M059J (cell line): ENCODE data around the gene ACSBG1. TPM values are rescaled to one million over a fixed set of nuclear protein-coding genes. Genes with fewer than 3 reads are reported as not detected.

Experiments
- DNase-seq: peaks from one replicate; pipeline ENCODE4 v3.0.0-alpha.2; 2012; ENCODE audit warnings: low read depth
- total RNA-seq: library from RNA; depleted of rRNA; stranded (reverse); fragments of >200 nt; shearing (Covaris generic); gene quantifications from 2 replicates; pipeline ENCODE4 v1.2.3, GENCODE V29; 2014

Gene ACSBG1
- total RNA-seq, 1 experiment from 2014 or later = not detected

DNA sequence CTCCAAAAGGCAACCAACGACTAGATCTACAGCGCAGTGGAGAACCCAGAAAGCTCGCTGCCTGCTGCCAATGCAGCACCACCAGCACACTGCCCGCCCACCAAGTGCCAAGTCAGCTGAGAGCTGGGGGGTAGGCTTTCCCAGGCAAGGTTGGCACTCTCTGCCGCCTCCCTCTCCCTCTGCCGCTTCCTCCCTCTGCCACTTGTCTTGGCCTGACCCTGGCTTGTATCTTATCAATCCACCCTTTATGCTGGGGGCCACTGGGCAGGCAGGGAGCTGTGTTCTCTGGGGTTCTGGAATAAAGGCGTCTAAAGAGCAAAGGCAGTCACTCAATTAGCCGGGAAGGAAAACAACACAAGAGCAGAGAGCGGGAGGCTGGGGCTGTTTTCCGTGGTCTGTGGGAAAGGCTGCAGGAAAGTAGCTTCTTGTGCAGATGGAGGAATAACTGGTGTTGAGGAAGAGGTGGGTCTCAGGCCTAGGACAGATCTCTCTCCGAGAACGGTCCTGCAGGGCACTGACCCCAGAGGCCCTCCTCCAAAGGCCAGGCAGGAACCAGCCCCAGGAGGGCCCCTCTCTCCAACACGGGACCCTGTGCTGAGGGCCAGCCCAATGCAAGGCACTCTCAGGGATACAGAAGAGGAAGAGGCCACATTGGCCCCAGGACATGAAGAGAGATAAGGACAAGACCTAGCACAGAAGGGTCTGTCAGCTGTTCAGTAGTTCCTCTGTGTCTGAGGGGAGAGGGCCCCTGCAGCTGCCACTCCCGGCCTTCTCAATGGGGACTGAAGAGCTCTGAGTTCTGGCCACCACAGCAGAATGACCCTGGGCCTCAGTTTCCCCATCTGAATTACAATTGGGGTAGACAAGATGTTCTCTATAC is 30.8 kb downstream of the ACSBG1 start:
- no peak for DNase-seq

DNA sequence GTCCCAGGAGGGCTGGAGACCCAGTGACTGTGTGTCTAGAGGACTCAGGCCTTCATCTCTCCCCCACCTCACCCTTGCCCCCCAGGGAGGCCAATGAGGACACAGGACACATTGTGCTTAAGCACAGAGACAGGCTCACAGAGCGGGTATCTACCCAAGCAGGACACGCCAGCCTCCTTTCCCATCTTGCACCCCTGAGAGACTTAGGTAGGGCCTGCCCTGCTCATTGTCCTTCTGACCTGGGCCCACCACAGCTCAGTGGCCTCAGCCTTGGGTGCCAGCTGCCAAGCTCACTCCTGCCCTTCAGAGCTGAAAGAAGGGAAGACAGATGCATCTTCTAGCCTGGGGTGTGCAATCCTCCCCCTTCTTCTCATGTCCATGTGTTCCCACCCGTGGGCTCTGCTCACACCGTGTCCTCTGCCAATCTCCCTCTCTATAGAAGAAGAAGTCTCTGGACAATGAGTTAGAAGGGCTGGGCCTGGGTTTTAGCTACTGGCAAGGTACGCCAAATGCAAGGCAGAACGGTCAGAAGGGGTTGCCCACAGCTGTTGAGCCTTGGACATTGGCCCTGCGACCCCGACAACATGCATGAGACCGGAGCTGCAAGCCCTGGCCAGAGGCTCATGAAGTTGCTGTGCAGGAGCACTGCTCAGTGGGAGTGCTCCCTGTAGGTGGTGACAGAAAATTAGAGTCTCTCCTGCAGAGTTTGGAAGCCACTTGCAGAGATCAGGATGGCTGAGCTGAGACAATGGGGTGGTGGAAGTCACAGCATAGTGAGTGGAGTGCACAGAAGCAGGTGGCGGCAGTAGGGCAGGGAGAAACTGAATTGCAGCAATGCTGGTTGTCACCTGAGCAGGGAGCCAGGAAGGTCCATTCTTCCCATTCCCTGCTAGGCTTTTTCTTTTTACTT is 32.8 kb downstream of the ACSBG1 start:
- DNase-seq = no peak

- no peak for DNase-seq
Observed at GRCh38 chr15:78200276-78200930, 34.0 kb downstream of the ACSBG1 start.

DNA sequence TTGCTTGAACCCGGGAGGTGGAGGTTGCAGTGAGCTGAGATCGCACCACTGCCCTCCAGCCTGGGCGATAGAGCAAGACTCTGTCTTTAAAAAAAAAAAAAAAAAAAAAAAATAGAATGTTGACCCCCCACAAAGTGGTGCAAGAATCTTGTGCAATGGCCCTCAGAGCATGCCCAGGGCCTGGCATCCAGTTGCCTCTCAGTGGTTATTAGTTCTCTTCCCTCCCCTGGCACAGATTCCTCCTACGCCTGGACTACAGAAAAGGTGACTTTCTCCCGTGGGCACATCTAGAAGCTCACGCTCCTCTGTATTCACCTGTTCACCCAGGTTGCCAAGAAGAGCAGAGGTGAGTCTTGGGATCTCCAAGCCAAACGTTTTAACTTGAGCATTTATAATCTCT is 36.7 kb downstream of the ACSBG1 start:
- DNase-seq = no peak

DNA sequence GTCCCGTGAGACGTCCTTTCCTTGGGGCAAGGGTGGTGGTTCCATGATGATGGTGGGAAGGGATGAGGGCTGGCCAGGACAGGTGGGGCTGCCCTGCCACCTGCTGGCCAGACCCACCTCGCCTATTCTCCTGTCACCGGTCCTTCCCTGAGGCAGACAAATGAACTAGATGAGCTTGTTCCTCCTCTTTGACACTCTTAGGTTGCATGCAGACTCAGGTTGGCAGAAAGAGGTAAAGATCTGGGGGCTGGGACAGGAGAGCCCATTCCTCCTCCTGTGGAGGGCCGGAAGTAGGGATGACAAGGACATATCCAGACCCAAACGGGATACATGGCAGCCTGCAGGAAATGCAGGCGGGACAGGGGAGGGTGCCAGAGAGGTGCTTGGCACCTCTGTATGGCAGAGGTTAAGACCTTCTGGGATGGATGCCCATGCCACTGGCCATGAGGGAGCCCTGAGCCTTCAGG is 38.6 kb downstream of the ACSBG1 start:
- no peak for DNase-seq

- no peak for DNase-seq
Observed at GRCh38 chr15:78194568-78194925, 39.8 kb downstream of the ACSBG1 start.

DNA sequence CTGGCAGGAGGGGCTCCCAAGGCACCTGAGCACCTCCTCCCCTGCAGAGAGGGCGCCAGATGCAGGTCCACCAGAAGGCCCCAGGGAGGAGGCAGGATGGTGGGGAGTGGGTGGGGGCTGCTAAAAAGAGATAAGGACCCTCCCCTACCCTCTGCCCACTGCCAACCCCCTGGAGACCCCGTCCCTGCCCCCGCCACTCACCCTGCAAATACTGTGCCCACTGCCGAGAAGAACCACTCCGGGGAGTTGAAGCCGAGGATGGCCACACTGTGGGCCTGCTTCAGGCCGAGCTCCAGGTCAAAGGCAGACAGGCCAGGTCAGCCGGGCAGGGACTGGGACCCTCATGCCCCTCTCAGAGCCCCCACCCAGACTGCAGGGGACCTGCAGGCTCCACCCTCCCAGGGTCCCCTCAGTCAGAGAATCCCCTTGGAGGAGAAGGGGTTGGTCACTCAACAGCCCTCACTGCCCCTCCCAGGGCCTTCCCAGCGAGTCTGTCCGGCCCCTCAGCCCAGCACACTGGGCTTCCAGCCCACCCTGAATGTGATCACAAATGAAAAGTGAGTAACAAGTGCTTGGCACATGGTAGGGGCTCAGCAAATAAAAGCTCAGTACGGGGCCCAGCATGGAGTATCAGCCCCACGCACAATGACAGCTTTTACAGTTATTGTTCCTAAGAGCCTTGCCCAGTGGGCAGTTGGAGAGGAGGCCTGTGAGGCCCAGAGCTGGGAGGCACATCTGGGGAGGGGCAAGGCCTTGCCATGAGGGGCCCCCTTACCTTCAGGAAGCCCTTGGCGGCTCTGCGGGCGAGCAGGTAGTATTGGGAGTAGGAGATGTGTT is 40.4 kb downstream of the ACSBG1 start:
- no peak for DNase-seq

DNA sequence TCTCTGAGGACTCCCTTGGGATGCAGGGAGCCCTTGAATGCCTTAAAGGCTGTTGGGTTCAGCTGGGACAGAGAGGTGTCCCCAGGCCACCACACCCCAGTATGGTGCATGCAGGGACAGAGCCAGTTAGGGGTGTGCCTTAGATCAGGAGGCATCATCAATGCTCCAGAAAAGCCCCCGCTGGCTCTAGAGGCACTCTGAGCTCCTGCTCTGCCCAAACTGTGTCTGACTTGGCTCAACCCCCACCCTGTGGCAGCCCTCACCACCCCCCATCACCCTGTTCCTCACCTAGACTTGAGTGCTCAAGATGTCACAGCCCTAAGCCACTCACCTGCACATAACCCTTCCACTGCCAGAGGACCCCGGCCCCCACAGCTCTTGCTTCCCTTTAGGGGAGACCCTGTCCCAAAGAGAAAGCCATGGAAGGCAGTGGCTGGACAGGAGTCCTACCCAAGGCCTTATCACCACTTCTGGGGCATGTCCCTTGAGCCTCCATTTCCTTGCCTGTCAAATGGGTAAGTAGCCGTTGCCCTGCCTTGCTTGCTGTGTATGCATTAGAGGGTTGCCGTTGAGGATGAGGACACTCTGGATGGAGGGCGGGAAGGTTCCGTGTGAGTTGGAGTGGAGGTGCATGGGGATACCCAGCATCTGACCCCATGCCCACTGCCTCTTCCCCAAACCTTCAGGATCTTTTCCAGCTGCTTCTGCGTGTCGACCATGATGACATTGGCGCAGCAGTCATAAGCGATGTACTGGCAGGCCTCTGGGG is 41.4 kb downstream of the ACSBG1 start:
- DNase-seq = no peak

DNA sequence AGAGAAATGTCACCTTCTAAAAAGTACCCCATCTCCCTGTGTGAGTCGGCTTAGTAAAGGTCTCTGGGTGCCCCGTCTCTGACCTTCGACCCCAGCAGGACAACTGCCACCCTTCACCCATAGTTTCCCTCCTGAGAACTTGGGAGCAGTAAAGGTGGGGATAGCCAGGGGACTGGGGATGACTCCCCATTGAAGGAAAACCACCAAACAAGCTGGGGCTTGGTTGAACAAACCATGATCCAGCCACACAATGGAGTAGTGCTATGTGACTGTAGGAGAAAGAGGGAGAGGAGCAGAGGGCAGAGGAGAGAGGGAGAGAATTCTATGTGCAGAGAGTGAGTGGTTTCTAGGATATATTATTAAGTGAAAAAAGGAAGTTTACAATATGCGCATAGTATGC is 51.5 kb downstream of the ACSBG1 start:
- no peak for DNase-seq

DNA sequence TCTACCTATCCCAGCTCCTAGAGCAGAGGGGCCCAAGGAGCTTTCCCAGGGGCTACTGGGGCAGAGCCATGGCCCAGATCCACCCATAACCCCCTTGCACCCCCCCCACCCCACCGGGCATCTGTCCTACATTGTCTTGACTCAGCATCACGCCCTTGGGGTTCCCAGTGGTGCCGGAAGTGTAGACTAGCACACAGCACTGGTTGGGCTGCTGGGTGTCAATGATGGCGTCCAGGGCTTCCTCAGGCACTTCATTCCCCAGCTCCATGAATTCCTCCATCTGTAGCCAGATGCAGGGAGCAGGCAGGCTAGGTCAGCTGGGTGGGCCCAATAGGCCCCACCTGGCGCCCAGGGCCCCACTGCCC is 52.0 kb downstream of the ACSBG1 start:
- DNase-seq = no peak

GRCh38 chr15:78179906-78180305 is 54.5 kb downstream of the ACSBG1 start:
- no peak for DNase-seq

- no peak for DNase-seq
Observed at GRCh38 chr15:78179286-78179840, 55.0 kb downstream of the ACSBG1 start.

- no peak for DNase-seq
Observed at GRCh38 chr15:78178064-78178463, 56.3 kb downstream of the ACSBG1 start.

- DNase-seq = peak; percentile 27
Observed at GRCh38 chr15:78177447-78177873, 56.9 kb downstream of the ACSBG1 start.

- DNase-seq = no peak
Observed at GRCh38 chr15:78175330-78175729, 59.0 kb downstream of the ACSBG1 start.

- DNase-seq = no peak
Observed at GRCh38 chr15:78174401-78174800, 60.0 kb downstream of the ACSBG1 start.

GRCh38 chr15:78171864-78172472 is 62.4 kb downstream of the ACSBG1 start:
- DNase-seq = no peak

- no peak for DNase-seq
Observed at GRCh38 chr15:78170848-78171773, 63.3 kb downstream of the ACSBG1 start.

GRCh38 chr15:78168608-78169007 is 65.8 kb downstream of the ACSBG1 start:
- DNase-seq = no peak
